GM12873 (cell line): Measurements from ENCODE around the gene BTBD19.
A peak's percentile ranks its signal among the peaks of the same experiment; 100 is the strongest.

Source experiments
- CTCF ChIP-seq: IDR thresholded peaks from 2 replicates; pipeline ENCODE4 v1.5.1; 2012; ENCODE audit warnings: low read depth, mild to moderate bottlenecking, moderate library complexity, low read length, control low read depth; ENCODE audit not compliant: insufficient read depth; ENCODE audit errors: missing control alignments

The BTBD19 gene

GRCh38 chr1:44820328-44821239, 12.3 kb downstream of the BTBD19 start:
- TF ChIP-seq CTCF: peak; percentile 1

GRCh38 chr1:44821240-44821715, 13.0 kb downstream of the BTBD19 start:
- TF ChIP-seq CTCF: no peak

DNA sequence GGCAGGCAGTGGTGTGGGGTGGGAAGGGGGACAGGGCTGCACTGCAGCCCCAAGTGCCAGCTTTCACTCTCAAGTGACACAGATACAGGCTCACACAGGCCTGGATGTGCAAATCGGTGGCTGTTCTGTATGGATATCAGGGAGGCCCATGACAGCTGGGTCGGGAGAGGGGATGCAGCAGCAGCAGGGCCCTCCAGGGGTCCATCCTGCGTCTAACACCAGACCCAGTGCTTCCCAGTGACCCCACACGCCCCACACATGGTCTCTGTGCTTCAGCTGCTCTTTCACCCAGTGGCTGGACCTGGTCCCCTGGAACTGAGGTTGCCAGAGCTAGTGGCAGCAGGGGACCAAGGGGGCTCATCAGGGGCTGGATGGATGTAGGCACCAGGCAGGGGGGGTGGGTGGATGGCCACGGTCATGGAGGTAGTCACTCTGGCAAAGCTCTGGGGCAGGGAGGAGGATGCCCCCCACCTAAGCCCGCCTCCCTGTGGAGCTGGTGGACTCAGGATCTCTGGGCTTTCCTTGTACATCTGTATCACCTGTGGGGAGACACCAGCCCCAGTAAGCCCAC, 13.9 kb downstream of the BTBD19 start:
- TF ChIP-seq CTCF: no peak

- no peak for TF ChIP-seq CTCF
Observed at GRCh38 chr1:44822981-44823451, 14.7 kb downstream of the BTBD19 start.

GRCh38 chr1:44826375-44827196, 18.3 kb downstream of the BTBD19 start:
- no peak for TF ChIP-seq CTCF

DNA sequence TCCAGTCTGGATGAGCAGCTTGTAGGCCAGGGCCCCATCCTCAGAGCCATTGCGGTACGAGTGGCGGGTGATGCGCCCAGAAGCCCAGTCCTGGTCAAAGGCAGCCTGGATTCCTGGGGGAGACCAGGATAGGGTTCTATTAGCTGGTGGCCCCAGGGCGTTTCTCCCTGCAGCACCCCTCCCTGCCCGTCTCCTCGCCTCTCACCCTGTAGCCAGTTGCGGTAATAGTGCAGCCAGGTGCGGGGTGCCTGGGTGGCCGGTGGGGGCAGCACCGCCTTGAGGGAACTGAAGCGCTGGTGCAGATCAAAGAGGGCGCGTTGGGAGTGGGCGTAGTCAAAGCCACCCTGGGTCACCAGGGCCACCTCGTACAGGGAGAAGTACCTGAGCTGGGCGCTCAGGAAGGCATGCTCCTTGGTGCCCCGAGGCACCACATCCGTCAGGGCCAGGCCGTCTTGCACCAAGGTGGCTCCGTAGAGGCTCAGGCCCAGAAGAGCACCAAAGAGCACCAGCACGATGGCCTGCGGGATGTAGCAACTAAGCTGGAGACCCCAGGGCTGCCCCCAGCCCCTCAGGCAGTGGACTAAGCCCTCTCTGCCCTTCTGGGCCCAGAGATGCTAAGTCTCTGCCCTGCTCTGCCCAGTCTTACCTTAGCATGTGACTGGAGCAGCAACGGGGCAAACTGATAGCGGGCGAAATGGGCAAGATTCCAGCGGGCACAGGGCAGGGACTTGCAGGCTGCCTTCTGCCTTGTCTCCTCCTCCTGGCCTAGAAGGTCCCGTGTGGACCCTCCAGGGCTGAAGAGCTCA, 19.1 kb downstream of the BTBD19 start:
- TF ChIP-seq CTCF: peak; percentile 48
